ENCODE measurements around the gene TMEM213.

GRCh38 chr7:138796038-138796615, 1.7 kb upstream of the TMEM213 start:
- no peak for TF ChIP-seq CTCF (IDR thresholded peaks at IDR 0.05)
- no peak for TF ChIP-seq POLR2A (IDR thresholded peaks at IDR 0.05)
